PFSK-1 (cell line): ENCODE data around the gene BANK1.

Experiments used
- FOXP2 ChIP-seq: optimal IDR thresholded peaks from 2 replicates; pipeline ENCODE3; 2011; ENCODE audit warnings: borderline replicate concordance, control low read depth, inconsistent platforms; ENCODE audit not compliant: insufficient read depth; ENCODE audit errors: extremely low read length, extremely low read depth
- POLR2AphosphoS5 ChIP-seq: IDR thresholded peaks from 2 replicates; pipeline ENCODE4 v1.6.1; 2012; ENCODE audit warnings: low read depth, mild to moderate bottlenecking, control low read depth, low read length, moderate library complexity
- SIN3A ChIP-seq: IDR thresholded peaks from 2 replicates; pipeline ENCODE4 v1.6.1; 2012; ENCODE audit warnings: mild to moderate bottlenecking, low read length, moderate library complexity, borderline replicate concordance; ENCODE audit not compliant: insufficient read depth
- TAF1 ChIP-seq: IDR thresholded peaks from 2 replicates; pipeline ENCODE4 v1.6.1; 2012; ENCODE audit warnings: low read length, control low read depth, borderline replicate concordance; ENCODE audit not compliant: insufficient read depth
- TF ChIP-seq, protein P1 (sequence below), 2 experiments: IDR thresholded peaks; 2 replicates each; pipeline versions ENCODE4 v1.6.1 to v1.8.0; 2011 to 2012; ENCODE audit warnings: low read depth in 2 of 2, low read length in 2 of 2, control low read depth in 1 of 2, inconsistent platforms in 1 of 2, mild to moderate bottlenecking in 1 of 2, moderate library complexity in 1 of 2; ENCODE audit not compliant: insufficient read depth in 1 of 2

BANK1 gene

DNA sequence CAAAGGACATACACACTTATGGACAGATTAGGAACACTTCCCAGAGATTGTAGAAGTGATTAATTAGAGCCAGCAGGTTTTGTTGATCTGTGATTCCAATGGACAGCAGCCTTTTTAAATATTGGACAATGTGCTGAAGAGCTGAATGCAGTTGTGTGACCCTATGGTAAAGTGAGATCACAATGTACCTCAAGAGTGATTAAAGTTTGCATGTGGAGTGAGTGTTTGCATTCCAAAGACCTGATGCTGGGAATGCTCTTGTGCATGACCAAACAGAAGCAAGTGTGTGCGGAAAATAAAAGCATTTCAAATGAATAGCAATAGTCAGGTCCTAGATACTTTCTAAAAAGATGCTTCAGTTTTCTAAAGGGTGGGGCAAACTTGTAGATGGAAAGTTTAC is 154.1 kb downstream of the BANK1 start:
- TF ChIP-seq TAF1 (no peak), POLR2AphosphoS5 (no peak), SIN3A (no peak), FOXP2 (no peak)
- TF ChIP-seq, protein P1, sequence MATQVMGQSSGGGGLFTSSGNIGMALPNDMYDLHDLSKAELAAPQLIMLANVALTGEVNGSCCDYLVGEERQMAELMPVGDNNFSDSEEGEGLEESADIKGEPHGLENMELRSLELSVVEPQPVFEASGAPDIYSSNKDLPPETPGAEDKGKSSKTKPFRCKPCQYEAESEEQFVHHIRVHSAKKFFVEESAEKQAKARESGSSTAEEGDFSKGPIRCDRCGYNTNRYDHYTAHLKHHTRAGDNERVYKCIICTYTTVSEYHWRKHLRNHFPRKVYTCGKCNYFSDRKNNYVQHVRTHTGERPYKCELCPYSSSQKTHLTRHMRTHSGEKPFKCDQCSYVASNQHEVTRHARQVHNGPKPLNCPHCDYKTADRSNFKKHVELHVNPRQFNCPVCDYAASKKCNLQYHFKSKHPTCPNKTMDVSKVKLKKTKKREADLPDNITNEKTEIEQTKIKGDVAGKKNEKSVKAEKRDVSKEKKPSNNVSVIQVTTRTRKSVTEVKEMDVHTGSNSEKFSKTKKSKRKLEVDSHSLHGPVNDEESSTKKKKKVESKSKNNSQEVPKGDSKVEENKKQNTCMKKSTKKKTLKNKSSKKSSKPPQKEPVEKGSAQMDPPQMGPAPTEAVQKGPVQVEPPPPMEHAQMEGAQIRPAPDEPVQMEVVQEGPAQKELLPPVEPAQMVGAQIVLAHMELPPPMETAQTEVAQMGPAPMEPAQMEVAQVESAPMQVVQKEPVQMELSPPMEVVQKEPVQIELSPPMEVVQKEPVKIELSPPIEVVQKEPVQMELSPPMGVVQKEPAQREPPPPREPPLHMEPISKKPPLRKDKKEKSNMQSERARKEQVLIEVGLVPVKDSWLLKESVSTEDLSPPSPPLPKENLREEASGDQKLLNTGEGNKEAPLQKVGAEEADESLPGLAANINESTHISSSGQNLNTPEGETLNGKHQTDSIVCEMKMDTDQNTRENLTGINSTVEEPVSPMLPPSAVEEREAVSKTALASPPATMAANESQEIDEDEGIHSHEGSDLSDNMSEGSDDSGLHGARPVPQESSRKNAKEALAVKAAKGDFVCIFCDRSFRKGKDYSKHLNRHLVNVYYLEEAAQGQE (IDR thresholded peaks at IDR 0.05; ENCODE audit: insufficient read depth in 1 of 2, low read depth in 2 of 2, low read length in 2 of 2), result no peak

DNA sequence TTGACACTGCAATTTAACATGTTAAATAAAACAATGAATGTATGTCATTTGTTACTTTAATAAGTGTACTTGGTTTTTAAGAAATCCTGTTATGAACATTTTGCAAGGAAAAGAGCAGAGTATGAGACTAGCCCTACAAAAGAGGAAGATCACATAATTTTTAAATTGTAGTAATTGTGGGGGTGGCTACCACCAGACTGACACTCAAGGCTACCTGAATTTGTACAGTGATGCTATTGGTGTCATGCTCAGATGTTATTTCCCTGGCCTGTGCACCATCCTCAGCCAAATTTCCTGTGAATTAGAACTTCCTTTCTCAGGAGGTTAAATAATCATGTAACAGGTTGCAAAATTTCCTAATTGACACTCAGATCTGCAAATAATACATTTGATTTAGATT is 157.5 kb downstream of the BANK1 start:
- TF ChIP-seq, protein P1 (IDR thresholded peaks at IDR 0.05; ENCODE audit: insufficient read depth in 1 of 2, low read depth in 2 of 2, low read length in 2 of 2), result no peak
- no peak for TF ChIP-seq SIN3A
- TF ChIP-seq POLR2AphosphoS5, result no peak

DNA sequence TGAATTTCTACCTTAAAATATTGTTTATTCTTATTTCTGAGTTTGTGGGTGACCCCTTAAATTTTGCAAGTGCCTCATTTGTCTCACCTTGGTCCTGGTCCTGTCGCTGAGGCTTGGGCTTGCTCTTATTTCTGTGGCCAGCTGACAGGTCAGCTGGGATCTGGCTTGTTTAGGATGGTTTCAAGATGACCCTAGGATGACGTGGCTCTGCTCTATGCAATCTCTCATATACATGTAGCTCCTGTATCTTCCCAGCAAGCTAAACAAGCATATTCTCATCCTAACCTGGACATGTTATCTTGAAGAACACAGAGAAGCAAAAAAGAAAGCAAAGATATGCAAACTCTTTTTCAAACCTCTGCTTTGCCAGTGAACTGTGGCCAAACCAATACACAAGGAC is 158.4 kb downstream of the BANK1 start:
- TF ChIP-seq, protein P1 (IDR thresholded peaks at IDR 0.05; ENCODE audit: insufficient read depth in 1 of 2, low read depth in 2 of 2, low read length in 2 of 2), result no peak
- no peak for TF ChIP-seq POLR2AphosphoS5
- TF ChIP-seq SIN3A, result no peak
- no peak for TF ChIP-seq FOXP2
- no peak for TF ChIP-seq TAF1

DNA sequence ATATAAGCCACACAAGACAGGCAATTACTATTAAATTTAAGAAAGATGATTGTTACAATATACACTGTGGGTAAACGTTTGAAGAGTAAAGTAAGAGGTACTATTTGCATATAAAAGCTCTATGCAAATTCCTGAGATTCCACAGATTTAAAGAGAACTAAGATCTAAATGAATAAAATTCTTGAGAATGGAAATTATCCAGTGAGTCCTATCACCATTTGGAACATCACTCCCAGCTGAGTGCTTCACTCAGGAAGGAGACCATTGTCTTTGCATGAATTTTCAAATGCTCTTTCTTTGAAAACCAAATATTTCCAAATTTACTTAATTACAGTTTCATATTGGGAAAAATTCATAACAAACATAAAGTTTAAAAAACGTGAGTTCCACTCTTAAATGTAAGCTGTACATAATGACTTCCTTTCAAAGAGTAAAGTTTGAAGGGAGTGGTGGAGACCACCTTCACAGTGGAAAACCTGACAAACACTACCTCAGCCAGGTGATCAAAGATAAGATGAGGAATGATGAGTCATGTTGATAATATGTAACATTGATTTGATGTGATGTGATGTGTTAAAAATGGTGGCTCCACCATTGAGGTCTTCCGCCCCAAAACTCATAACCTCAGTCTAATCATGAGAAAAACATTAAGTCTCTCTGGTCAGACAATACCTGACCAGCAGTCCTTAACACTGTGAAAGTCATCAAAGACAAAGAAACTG is 159.9 kb downstream of the BANK1 start:
- TF ChIP-seq POLR2AphosphoS5 (no peak), SIN3A (no peak), FOXP2 (no peak)
- TF ChIP-seq, protein P1 (IDR thresholded peaks at IDR 0.05; ENCODE audit: insufficient read depth in 1 of 2, low read depth in 2 of 2, low read length in 2 of 2), result no peak

DNA sequence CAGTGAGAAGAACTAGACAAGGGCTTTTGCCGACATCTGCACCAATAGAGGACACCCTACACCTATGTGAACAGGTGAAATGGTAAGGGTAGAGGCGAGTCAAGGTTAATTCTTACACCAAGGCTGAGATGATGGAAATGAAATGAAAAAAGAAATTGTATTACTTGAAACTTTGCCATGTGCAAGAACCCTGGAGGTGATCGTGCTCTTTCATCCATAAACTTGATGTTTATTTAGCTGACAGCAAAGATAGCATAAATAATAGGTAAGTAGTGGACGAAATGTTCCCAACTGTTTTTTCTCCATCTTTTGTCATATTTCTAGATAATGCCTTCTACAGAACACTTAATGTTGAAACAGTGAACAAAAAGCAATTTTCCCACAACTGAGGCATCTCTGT is 162.5 kb downstream of the BANK1 start:
- TF ChIP-seq SIN3A (no peak), TAF1 (no peak), FOXP2 (no peak), POLR2AphosphoS5 (no peak)
- TF ChIP-seq, protein P1 (IDR thresholded peaks at IDR 0.05; ENCODE audit: insufficient read depth in 1 of 2, low read depth in 2 of 2, low read length in 2 of 2), result no peak
